WERI-Rb-1 (cell line): ENCODE measurements around the gene PGAP2.

Experiments used
- DNase-seq: peaks from one replicate; pipeline ENCODE4 v3.0.0-alpha.2; 2020
- H3K27ac ChIP-seq: fragments of 250-450 bp; sonication (Bioruptor Pico); 2 replicates; pipeline ENCODE4 v1.5.1; 2020; ENCODE audit warnings: mild to moderate bottlenecking, moderate library complexity
- H3K27me3 ChIP-seq: fragments of 250-450 bp; sonication (Bioruptor Pico); 2 replicates; pipeline ENCODE4 v1.5.1; 2021; ENCODE audit warnings: mild to moderate bottlenecking, low read depth, moderate library complexity; ENCODE audit not compliant: insufficient read depth, severe bottlenecking
- H3K36me3 ChIP-seq: fragments of 250-450 bp; sonication (Bioruptor Pico); 2 replicates; pipeline ENCODE4 v1.5.1; 2020; ENCODE audit warnings: mild to moderate bottlenecking, moderate library complexity
- H3K4me3 ChIP-seq: 2 replicates; pipeline ENCODE4 v1.5.1; 2011; ENCODE audit warnings: low read depth, mild to moderate bottlenecking, control low read depth, low read length
- H3K9me3 ChIP-seq: fragments of 250-450 bp; sonication (Bioruptor Pico); 2 replicates; pipeline ENCODE4 v1.5.1; 2021; ENCODE audit warnings: mild to moderate bottlenecking, moderate library complexity; ENCODE audit not compliant: severe bottlenecking
- TF ChIP-seq, protein P1 (sequence below): IDR thresholded peaks from 2 replicates; pipeline ENCODE4 v1.5.1; 2011; ENCODE audit warnings: low read depth, mild to moderate bottlenecking, control low read depth, inconsistent platforms, low read length

The PGAP2 gene

GRCh38 chr11:3820971-3821370, 12.6 kb downstream of the PGAP2 start:
- no peak for DNase-seq
- Histone ChIP-seq H3K9me3 (no peaks in the 10 kb centered on the region), H3K4me3 (no peak overlapping the region), H3K27ac (no peak overlapping the region), H3K36me3 (0 out of 2 replicates have a peak, but pooled peaks cover 2% of the 10 kb centered on the region), H3K27me3 (no peaks in the 10 kb centered on the region)
- TF ChIP-seq, protein P1, sequence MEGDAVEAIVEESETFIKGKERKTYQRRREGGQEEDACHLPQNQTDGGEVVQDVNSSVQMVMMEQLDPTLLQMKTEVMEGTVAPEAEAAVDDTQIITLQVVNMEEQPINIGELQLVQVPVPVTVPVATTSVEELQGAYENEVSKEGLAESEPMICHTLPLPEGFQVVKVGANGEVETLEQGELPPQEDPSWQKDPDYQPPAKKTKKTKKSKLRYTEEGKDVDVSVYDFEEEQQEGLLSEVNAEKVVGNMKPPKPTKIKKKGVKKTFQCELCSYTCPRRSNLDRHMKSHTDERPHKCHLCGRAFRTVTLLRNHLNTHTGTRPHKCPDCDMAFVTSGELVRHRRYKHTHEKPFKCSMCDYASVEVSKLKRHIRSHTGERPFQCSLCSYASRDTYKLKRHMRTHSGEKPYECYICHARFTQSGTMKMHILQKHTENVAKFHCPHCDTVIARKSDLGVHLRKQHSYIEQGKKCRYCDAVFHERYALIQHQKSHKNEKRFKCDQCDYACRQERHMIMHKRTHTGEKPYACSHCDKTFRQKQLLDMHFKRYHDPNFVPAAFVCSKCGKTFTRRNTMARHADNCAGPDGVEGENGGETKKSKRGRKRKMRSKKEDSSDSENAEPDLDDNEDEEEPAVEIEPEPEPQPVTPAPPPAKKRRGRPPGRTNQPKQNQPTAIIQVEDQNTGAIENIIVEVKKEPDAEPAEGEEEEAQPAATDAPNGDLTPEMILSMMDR = no peak

DNA sequence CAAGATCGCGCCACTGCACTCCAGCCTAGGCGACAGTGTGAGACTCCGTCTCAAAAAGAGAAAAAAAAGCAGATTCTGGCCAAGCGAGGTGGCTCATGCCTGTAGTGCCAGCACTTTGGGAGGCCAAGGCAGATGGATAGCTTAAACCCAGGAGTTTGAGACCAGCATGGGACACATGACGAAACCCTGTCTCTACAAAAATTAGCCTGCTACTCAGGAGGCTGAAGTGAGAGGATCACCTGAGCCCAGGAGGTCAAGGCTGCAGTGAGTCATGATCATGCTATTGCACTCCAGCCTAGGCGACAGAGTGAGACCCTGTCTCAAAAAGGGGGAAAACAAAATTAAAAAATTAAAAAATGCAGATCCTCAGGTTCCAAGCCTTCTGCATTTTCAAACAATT, 14.0 kb downstream of the PGAP2 start:
- H3K4me3 ChIP-seq = no peak overlapping the region
- DNase-seq = no peak
- H3K36me3 ChIP-seq = peaks cover 13% of the 10 kb centered on the region
- TF ChIP-seq, protein P1 = no peak
- no peaks in the 10 kb centered on the region for H3K9me3 ChIP-seq
- no peak overlapping the region for H3K27ac ChIP-seq
- H3K27me3 ChIP-seq = no peaks in the 10 kb centered on the region

GRCh38 chr11:3823303-3823702, 14.9 kb downstream of the PGAP2 start:
- Histone ChIP-seq H3K27me3 (no peaks in the 10 kb centered on the region), H3K4me3 (no peak overlapping the region), H3K36me3 (peaks cover 20% of the 10 kb centered on the region), H3K27ac (no peak overlapping the region), H3K9me3 (no peaks in the 10 kb centered on the region)
- TF ChIP-seq, protein P1 = no peak
- no peak for DNase-seq

GRCh38 chr11:3823762-3824506, 15.6 kb downstream of the PGAP2 start:
- TF ChIP-seq, protein P1 = no peak
- H3K4me3 ChIP-seq = no peak overlapping the region
- H3K27ac ChIP-seq = no peak overlapping the region
- no peaks in the 10 kb centered on the region for H3K27me3 ChIP-seq
- peaks cover 20% of the 10 kb centered on the region for H3K36me3 ChIP-seq
- no peaks in the 10 kb centered on the region for H3K9me3 ChIP-seq
- DNase-seq = no peak

DNA sequence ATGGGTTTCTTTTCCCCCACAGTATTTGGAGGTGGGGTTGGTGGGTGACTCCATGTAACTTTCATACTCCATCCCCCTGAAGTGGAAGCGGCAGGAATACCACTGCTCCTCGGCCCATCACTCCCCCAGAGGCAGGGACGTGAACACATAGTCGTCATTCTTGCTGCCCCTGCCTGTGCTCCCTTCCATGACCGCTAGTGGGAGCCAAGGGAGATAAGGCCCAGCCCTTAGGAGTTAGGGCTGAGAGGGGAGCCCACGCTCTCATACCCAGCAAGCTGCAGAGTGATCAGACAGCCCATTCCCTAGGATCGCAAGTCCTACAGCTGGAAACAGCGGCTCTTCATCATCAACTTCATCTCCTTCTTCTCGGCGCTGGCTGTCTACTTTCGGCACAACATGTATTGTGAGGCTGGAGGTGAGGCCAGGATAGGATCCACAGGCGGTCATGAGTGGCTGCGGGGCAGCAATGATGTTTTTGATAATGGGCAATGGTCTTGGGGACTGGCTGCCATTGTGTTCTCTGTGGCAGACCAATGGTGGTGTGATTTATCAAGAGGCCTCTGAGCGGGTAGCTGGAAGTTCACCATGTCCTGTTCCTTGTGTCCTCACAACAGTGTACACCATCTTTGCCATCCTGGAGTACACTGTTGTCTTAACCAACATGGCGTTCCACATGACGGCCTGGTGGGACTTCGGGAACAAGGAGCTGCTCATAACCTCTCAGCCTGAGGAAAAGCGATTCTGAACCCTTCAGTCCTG, 16.5 kb downstream of the PGAP2 start:
- Histone ChIP-seq H3K9me3 (no peaks in the 10 kb centered on the region), H3K27ac (no peak overlapping the region), H3K36me3 (peaks cover 24% of the 10 kb centered on the region), H3K27me3 (no peaks in the 10 kb centered on the region), H3K4me3 (no peak overlapping the region)
- peak; percentile 82 for DNase-seq
- TF ChIP-seq, protein P1 = peak; percentile 65
